Measurements from ENCODE around the gene TUBB4B. TPM values are rescaled to one million over a fixed set of nuclear protein-coding genes. Genes with fewer than 3 reads are reported as not detected.
A peak's percentile ranks its signal among the peaks of the same experiment; 100 is the strongest.

The TUBB4B gene
- polyA plus RNA-seq, 1 experiment = 223 TPM

DNA sequence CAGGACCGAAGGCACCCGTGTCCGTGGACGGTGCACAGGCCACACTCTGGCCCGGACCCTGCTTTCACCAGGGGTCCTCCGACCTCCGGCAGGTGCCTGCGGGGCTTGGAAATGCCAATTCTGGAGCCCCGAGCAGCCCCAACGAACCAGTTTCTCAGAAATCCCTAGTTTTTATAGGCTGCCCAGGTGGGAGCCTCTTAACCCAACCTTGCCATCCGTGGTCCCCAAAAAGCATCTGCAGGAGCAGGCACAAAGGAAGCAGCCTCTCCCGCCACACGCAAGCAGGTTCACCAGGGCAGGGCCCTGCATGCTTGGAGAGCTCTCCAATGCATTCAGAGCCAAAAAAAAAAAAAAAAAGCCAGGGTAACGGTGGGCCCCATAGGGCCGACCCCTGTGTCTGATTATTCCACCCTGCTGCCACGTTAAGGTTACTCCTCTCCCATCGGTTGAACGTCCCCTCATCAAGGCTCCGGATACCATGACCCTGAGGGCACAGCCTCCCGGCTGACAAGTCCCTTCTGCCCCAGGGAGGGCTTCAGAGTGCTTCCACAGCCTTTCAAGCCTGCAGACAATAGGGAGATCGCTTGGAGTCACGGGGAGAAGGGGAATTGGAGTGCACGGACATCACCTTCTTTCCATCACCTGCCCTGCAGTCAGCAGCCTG lies 39.8 kb upstream of the TUBB4B start:
- H3K9me3 ChIP-seq (ENCODE audit: control insufficient read depth, insufficient read depth, low read length) = no peaks in the 10 kb centered on the region; the same call in 1 of the 2 replicates
- TF ChIP-seq, protein P1, sequence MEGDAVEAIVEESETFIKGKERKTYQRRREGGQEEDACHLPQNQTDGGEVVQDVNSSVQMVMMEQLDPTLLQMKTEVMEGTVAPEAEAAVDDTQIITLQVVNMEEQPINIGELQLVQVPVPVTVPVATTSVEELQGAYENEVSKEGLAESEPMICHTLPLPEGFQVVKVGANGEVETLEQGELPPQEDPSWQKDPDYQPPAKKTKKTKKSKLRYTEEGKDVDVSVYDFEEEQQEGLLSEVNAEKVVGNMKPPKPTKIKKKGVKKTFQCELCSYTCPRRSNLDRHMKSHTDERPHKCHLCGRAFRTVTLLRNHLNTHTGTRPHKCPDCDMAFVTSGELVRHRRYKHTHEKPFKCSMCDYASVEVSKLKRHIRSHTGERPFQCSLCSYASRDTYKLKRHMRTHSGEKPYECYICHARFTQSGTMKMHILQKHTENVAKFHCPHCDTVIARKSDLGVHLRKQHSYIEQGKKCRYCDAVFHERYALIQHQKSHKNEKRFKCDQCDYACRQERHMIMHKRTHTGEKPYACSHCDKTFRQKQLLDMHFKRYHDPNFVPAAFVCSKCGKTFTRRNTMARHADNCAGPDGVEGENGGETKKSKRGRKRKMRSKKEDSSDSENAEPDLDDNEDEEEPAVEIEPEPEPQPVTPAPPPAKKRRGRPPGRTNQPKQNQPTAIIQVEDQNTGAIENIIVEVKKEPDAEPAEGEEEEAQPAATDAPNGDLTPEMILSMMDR (IDR thresholded peaks at IDR 0.05; ENCODE audit: low read depth, low read length) = no peak
- ChIA-PET POLR2A (interaction anchor here (0.5 to 1.8 kb wide), 12 partner anchors 12 to 326 kb away, joined by 3 to 38 read pairs (median 6); partner anchors contain the start of genes ANAPC2, MAN1B1, SSNA1 and TUBB4B), CTCF (interaction anchor here (1.2 to 1.5 kb wide), 2 partner anchors 12 to 35 kb away, joined by 6 read pairs; partner anchors contain the start of genes ANAPC2 and SSNA1)
- H3K27me3 ChIP-seq (ENCODE audit: control insufficient read depth, insufficient read depth, low read length) = no peaks in the 10 kb centered on the region
- H3K27ac ChIP-seq (ENCODE audit: low read depth, low read length) = no peak overlapping the region
- peak overlapping the region; percentile 77 for H3K4me3 ChIP-seq (ENCODE audit: low read depth, low read length)
- DNase-seq (ENCODE audit: low read depth, low spot score) = no peak

DNA sequence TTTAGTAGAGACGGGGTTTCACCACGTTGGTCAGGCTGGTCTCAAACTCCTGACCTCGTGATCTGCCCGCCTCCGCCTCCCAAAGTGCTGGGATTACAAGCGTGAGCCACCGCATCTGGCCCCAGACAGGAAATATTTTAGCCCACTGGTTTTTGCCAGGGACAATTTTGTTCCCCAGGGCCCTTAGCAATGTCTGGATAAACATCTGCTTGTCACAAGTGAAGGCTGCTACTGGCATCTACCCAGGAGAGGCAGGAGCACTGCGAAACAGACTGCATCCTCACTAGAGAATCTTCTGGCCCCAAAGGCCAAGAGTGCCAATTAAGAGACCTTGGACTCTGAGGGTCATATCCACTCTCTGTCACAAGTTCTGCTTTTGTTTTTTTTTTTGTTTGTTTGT lies 38.1 kb upstream of the TUBB4B start:
- TF ChIP-seq, protein P1 (IDR thresholded peaks at IDR 0.05; ENCODE audit: low read depth, low read length) = no peak
- no peaks in the 10 kb centered on the region for H3K27me3 ChIP-seq (ENCODE audit: control insufficient read depth, insufficient read depth, low read length)
- no peak overlapping the region for H3K4me3 ChIP-seq (ENCODE audit: low read depth, low read length)
- CTCF ChIA-PET = interaction anchor here (1.3 kb wide), 1 partner anchor 33 kb away, joined by 3 read pairs; no protein-coding TSS in a partner anchor
- no peak for DNase-seq (ENCODE audit: low read depth, low spot score)
- no peak overlapping the region for H3K27ac ChIP-seq (ENCODE audit: low read depth, low read length)
- no peaks in the 10 kb centered on the region; the same call in 1 of the 2 replicates for H3K9me3 ChIP-seq (ENCODE audit: control insufficient read depth, insufficient read depth, low read length)
- POLR2A ChIA-PET = no interaction called here

DNA sequence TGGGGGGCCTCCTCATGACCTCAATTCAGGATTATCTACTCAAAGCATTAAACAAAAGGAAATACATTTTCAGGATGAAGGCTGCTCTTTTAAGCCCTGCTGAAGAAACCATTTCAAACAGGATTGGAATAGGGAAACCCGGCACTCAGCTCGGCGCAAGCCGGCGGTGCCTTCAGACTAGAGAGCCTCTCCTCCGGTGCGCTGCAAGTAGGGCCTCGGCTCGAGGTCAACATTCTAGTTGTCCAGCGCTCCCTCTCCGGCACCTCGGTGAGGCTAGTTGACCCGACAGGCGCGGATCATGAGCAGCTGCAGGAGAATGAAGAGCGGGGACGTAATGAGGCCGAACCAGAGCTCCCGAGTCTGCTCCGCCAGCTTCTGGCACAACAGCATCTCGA lies 36.4 kb upstream of the TUBB4B start:
- TF ChIP-seq, protein P1 (IDR thresholded peaks at IDR 0.05; ENCODE audit: low read depth, low read length) = no peak
- no peak for DNase-seq (ENCODE audit: low read depth, low spot score)
- H3K4me3 ChIP-seq (ENCODE audit: low read depth, low read length) = peak overlapping the region; percentile 97
- H3K9me3 ChIP-seq (ENCODE audit: control insufficient read depth, insufficient read depth, low read length) = no peaks in the 10 kb centered on the region; the same call in 1 of the 2 replicates
- no peaks in the 10 kb centered on the region for H3K27me3 ChIP-seq (ENCODE audit: control insufficient read depth, insufficient read depth, low read length)
- POLR2A ChIA-PET = interaction anchor here (0.6 to 2.3 kb wide), 6 partner anchors 12 to 119 kb away, joined by 3 to 14 read pairs (median 3); partner anchors contain the start of genes ANAPC2, RNF208, SSNA1 and TUBB4B
- peak overlapping the region; percentile 39 for H3K27ac ChIP-seq (ENCODE audit: low read depth, low read length)
- CTCF ChIA-PET = interaction anchor here (1.7 kb wide), 1 partner anchor 32 kb away, joined by 12 read pairs; no protein-coding TSS in a partner anchor

DNA sequence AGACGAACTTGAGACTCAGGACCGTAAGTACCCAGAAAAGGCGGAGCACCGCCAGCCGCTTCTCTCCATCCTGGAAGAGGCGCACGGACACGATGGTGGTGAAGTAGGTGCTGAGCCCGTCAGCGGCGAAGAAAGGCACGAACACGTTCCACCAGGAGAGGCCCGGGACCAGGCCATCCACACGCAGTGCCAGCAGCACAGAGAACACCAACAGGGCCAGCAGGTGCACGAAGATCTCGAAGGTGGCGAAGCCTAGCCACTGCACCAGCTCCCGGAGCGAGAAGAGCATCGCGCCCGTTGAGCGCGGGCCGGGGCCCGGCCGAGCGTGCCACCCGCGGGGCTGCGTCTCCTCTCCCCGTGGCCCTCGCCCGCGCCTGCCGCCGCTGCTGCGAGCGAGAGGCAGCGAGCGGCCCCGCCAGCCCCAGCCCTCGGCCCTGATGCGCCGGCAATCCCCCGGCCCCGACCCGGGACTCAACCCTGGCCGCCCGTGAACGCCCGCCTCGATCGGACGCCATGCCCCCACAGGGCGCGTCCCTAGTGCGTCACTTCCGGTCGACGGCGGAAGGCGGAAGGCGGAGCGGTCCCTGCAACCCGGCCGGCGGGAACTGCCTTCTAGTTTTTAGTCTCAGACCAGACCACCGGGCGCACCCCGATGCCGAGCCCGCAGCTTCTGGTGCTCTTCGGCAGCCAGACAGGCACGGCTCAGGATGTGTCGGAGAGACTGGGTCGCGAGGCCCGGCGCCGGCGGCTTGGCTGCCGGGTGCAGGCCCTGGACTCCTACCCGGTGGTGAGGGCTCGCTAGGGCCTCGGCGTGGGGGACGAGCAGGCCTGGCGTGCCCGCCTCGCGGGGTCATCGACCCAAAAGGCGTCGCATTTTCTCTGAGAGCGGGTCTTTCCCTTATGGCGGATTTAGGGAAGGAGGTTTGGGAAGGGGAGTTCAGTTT lies 35.7 kb upstream of the TUBB4B start, which contains the start of the genes NDOR1 and TMEM203:
Gene NDOR1, plus strand, starts transcription at position 575 of the 944 bp plus-strand sequence. Its CDS starts 78 bp downstream, at position 653.
Gene TMEM203, minus strand, starts transcription at position 523 of the 944 bp plus-strand sequence. Its CDS starts 234 bp downstream, at position 289.
- POLR2A ChIA-PET = interaction anchor here (0.6 to 2.3 kb wide), 6 partner anchors 11 to 119 kb away, joined by 3 to 14 read pairs (median 3); partner anchors contain the start of genes ANAPC2, RNF208, SSNA1 and TUBB4B
- Histone ChIP-seq H3K4me3 (ENCODE audit: low read depth, low read length) (peak within 1 kb of the TSS; percentile 97), H3K9me3 (ENCODE audit: control insufficient read depth, insufficient read depth, low read length) (no peaks in the 10 kb centered on the region; the same call in 1 of the 2 replicates), H3K27ac (ENCODE audit: low read depth, low read length) (peak within 1 kb of the TSS; percentile 39), H3K27me3 (ENCODE audit: control insufficient read depth, insufficient read depth, low read length) (no peaks in the 10 kb centered on the region)
- CTCF ChIA-PET = interaction anchor here (1.7 kb wide), 1 partner anchor 31 kb away, joined by 12 read pairs; no protein-coding TSS in a partner anchor
- TF ChIP-seq, protein P1 (IDR thresholded peaks at IDR 0.05; ENCODE audit: low read depth, low read length) = no peak
- DNase-seq (ENCODE audit: low read depth, low spot score) = no peak
